ENCODE results near the gene ABL1. TPM values are rescaled to one million over a fixed set of nuclear protein-coding genes. Genes with fewer than 3 reads are reported as not detected.

The ABL1 gene
- total RNA-seq = 107 and 109 TPM in 2 replicates

DNA sequence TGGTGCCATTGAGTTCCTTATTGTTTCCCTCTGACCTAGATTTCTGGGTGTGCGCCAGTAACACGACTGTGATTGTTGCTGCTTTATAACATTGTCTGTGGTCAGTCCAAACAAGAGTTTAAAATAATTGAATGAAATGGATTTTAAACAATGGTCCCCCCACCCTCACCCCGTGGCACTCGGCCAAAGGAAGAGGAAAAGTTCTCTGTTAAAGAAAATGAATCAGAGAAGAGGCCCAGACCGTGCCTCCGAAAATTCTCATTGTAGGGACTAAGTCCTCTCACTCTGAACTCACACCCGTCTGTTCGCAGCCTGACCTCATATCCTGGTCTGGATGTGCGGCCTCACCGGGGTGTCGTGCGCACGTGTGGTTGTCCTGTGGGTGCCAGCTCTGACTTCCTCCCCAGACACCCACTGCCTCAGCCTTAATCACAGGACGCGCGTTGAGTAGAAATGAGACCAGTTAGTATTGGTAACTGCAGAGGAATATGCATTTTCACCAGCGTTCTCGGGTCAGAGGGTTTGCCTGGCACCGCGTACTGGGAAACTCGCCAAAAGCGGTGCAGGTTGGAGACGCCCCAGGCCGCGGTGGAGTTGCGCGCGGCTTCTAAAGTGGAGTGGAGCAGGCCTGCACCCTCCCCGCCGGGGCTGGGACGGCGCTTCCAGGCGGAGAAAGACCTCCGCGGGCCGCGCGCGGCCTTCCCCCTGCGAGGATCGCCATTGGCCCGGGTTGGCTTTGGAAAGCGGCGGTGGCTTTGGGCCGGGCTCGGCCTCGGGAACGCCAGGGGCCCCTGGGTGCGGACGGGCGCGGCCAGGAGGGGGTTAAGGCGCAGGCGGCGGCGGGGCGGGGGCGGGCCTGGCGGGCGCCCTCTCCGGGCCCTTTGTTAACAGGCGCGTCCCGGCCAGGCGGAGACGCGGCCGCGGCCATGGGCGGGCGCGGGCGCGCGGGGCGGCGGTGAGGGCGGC is at the start of gene ABL1:
Gene ABL1 (plus strand): TSS at position 884 of the 966 bp plus-strand sequence. CDS start 193 bp downstream, outside the sequence.

GRCh38 chr9:130896233-130897014 is 61.4 kb downstream of the ABL1 start, which contains the start of gene QRFP:
Gene QRFP, minus strand, starts transcription at chr9:130896812. Its CDS starts 2,974 bp downstream, at chr9:130893838.

Other genes with a start within 250 kb of the ABL1 start
- gene PRDM12, start 170.7 kb upstream of the ABL1 start, total RNA-seq = not detected in 2 replicates
- 23.2 and 38.4 TPM in 2 replicates for gene EXOSC2, start 141.5 kb upstream of the ABL1 start, total RNA-seq
- gene QRFP, start 61.6 kb downstream of the ABL1 start, total RNA-seq = not detected in 2 replicates
- gene FIBCD1, start 104.0 kb downstream of the ABL1 start, total RNA-seq = 12.2 and 17.5 TPM in 2 replicates
- gene LAMC3, start 173.9 kb downstream of the ABL1 start, total RNA-seq = 0.29 and 0.33 TPM in 2 replicates